H1 (cell line): ENCODE measurements around the gene SCAND1.

Source experiments
- CEBPB ChIP-seq: IDR thresholded peaks from 2 replicates; pipeline ENCODE4 v1.6.1; 2012; ENCODE audit warnings: low read depth, low read length
- CREB1 ChIP-seq: IDR thresholded peaks from 2 replicates; pipeline ENCODE4 v1.6.1; 2012; ENCODE audit warnings: inconsistent platforms
- EZH2 ChIP-seq: fragments of 200-600 bp; sonication (generic); IDR thresholded peaks from 2 replicates; pipeline ENCODE4 v1.7.1; 2012; ENCODE audit warnings: low read depth, mild to moderate bottlenecking, moderate library complexity, low read length, inconsistent platforms; ENCODE audit not compliant: severe bottlenecking
- GABPA ChIP-seq: IDR thresholded peaks from 2 replicates; pipeline ENCODE4 v1.6.1; 2011; ENCODE audit warnings: mild to moderate bottlenecking, low read length, moderate library complexity, borderline replicate concordance; ENCODE audit not compliant: insufficient read depth
- POLR2A ChIP-seq, 2 experiments: IDR thresholded peaks; 1 replicate in 1 of 2; 2 replicates in 1 of 2; pipeline ENCODE4 v1.6.1; 2011; ENCODE audit warnings: low read depth in 2 of 2, low read length in 2 of 2, mild to moderate bottlenecking in 2 of 2; ENCODE audit errors: control extremely low read depth in 1 of 2
- POLR2AphosphoS5 ChIP-seq: IDR thresholded peaks from 2 replicates; pipeline ENCODE4 v1.6.1; 2011; ENCODE audit warnings: low read depth, low read length
- POU5F1 ChIP-seq: IDR thresholded peaks from 2 replicates; pipeline ENCODE4 v1.6.1; 2011; ENCODE audit warnings: low read depth, mild to moderate bottlenecking, low read length, moderate library complexity
- SIN3A ChIP-seq, 2 experiments: IDR thresholded peaks in 1 of 2; conservative IDR thresholded peaks in 1 of 2; 2 replicates each; pipeline ENCODE4 v1.6.1; 2011 to 2012; ENCODE audit warnings: low read length in 2 of 2, improper control_type of control experiment in 1 of 2, low read depth in 1 of 2, mild to moderate bottlenecking in 1 of 2
- TAF1 ChIP-seq: IDR thresholded peaks from 2 replicates; pipeline ENCODE4 v1.6.1; 2011; ENCODE audit warnings: mild to moderate bottlenecking, low read depth, low read length
- TF ChIP-seq, protein P1 (sequence below), 3 experiments: IDR thresholded peaks; 1 replicate in 2 of 3; 2 replicates in 1 of 3; pipeline versions ENCODE4 v1.5.1 to v1.6.1; 2011; ENCODE audit warnings: low read length in 3 of 3, mild to moderate bottlenecking in 3 of 3, inconsistent platforms in 2 of 3, low read depth in 1 of 3, moderate library complexity in 1 of 3; ENCODE audit not compliant: insufficient read depth in 1 of 3; ENCODE audit errors: control extremely low read depth in 1 of 3

DNA sequence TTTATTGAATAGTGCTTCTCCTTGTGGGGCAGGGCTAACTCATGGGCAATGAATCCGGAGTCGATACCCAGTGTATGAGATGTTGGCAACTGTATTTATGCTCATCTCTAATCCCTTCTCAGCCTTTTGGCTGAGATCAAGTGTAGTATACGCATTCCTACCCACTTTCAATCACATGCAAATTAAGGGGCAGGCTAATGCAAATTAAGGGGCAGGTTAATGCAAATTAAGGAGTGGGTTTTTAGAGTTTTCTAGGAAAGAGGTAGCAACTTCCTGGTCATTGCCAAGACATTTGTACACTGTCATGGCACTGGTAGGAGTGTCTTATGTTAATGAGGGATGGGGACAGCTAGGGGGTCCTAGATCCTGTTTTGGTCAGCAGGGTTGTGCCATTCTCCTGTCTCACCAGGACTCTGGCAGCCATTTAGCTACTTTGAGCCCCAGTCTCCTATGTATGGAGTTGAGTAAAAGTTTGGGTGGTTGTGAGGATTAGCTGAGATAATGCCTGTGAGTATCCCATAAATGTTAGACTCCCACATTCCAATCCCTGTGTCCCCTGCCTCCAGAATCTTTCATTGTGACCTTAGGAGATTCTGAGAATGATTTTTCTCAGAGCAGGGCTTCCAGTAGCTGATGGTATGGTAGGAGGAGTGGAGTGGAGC, 13.8 kb upstream of the SCAND1 start, which contains the start of gene CNBD2:
- TF ChIP-seq CREB1: no peak
- TF ChIP-seq, protein P1, sequence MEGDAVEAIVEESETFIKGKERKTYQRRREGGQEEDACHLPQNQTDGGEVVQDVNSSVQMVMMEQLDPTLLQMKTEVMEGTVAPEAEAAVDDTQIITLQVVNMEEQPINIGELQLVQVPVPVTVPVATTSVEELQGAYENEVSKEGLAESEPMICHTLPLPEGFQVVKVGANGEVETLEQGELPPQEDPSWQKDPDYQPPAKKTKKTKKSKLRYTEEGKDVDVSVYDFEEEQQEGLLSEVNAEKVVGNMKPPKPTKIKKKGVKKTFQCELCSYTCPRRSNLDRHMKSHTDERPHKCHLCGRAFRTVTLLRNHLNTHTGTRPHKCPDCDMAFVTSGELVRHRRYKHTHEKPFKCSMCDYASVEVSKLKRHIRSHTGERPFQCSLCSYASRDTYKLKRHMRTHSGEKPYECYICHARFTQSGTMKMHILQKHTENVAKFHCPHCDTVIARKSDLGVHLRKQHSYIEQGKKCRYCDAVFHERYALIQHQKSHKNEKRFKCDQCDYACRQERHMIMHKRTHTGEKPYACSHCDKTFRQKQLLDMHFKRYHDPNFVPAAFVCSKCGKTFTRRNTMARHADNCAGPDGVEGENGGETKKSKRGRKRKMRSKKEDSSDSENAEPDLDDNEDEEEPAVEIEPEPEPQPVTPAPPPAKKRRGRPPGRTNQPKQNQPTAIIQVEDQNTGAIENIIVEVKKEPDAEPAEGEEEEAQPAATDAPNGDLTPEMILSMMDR (IDR thresholded peaks at IDR 0.05; ENCODE audit: control extremely low read depth in 1 of 3, insufficient read depth in 1 of 3, low read depth in 1 of 3, low read length in 3 of 3): no peak
- no peak for TF ChIP-seq GABPA
- no peak for TF ChIP-seq TAF1
- no peak for TF ChIP-seq POLR2A (IDR thresholded peaks at IDR 0.05; ENCODE audit: control extremely low read depth in 1 of 2, low read depth in 2 of 2, low read length in 2 of 2)
- no peak for TF ChIP-seq SIN3A (conservative IDR thresholded peaks at IDR 0.05 in 1 of 2, IDR thresholded peaks at IDR 0.05 in 1 of 2; ENCODE audit: low read depth in 1 of 2, low read length in 2 of 2)
- TF ChIP-seq CEBPB: no peak
- TF ChIP-seq EZH2: no peak
- no peak for TF ChIP-seq POLR2AphosphoS5
- TF ChIP-seq POU5F1: no peak
